Choroid plexus epithelial cell (primary cell): Measurements from ENCODE around the gene NELFB.

Experiments
- DNase-seq: peaks from one replicate; pipeline ENCODE4 v3.0.0-alpha.2; 2010; ENCODE audit warnings: low read depth
- H3K4me3 ChIP-seq: 2 replicates; pipeline ENCODE4 v1.5.1; 2011; ENCODE audit warnings: low read depth, mild to moderate bottlenecking, control low read depth, low read length, moderate library complexity
- TF ChIP-seq, protein P1 (sequence below): conservative IDR thresholded peaks from 2 replicates; pipeline ENCODE4 v1.5.1; 2011; ENCODE audit warnings: low read depth, mild to moderate bottlenecking, control low read depth, inconsistent platforms, low read length, moderate library complexity

The NELFB gene

DNA sequence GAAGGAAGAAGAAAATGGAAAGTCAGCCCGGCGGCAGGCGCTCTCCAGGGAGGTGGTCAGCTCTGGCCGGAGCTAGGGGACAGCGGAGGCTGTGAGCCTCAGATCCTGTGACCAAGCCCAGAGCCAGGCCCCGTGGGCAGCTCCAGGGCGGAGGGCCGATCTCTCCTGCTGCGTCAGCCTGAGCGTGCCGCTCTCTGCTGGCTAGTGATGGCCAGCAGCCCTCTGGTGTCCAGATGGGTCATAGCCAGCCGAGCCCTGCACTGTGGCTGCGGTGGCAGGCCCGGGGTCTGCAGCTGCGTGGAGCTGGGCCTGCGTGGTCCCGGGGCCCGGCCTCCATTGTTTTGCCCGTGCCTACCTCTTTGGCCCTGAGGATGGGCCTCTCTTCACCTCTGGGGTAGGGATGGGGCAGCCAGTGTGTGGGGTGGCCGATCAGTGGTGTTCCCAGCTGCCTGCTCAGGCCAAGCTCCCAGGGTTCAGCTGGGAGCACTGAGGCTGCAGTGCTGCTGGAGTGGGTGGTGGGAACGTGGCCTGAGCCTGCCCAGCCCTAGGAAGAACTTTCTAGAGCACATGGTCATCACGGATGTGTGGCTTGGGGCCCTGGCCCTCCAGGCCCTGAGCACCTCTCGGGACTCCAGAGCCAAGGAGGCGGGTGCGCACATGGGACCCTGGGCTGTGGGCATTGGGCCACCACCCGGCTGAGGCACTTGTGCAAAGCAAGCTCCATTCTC, 64.0 kb downstream of the NELFB start:
- DNase-seq, result no peak
- no peak overlapping the region for H3K4me3 ChIP-seq
- TF ChIP-seq, protein P1, sequence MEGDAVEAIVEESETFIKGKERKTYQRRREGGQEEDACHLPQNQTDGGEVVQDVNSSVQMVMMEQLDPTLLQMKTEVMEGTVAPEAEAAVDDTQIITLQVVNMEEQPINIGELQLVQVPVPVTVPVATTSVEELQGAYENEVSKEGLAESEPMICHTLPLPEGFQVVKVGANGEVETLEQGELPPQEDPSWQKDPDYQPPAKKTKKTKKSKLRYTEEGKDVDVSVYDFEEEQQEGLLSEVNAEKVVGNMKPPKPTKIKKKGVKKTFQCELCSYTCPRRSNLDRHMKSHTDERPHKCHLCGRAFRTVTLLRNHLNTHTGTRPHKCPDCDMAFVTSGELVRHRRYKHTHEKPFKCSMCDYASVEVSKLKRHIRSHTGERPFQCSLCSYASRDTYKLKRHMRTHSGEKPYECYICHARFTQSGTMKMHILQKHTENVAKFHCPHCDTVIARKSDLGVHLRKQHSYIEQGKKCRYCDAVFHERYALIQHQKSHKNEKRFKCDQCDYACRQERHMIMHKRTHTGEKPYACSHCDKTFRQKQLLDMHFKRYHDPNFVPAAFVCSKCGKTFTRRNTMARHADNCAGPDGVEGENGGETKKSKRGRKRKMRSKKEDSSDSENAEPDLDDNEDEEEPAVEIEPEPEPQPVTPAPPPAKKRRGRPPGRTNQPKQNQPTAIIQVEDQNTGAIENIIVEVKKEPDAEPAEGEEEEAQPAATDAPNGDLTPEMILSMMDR, result peak; percentile 17

DNA sequence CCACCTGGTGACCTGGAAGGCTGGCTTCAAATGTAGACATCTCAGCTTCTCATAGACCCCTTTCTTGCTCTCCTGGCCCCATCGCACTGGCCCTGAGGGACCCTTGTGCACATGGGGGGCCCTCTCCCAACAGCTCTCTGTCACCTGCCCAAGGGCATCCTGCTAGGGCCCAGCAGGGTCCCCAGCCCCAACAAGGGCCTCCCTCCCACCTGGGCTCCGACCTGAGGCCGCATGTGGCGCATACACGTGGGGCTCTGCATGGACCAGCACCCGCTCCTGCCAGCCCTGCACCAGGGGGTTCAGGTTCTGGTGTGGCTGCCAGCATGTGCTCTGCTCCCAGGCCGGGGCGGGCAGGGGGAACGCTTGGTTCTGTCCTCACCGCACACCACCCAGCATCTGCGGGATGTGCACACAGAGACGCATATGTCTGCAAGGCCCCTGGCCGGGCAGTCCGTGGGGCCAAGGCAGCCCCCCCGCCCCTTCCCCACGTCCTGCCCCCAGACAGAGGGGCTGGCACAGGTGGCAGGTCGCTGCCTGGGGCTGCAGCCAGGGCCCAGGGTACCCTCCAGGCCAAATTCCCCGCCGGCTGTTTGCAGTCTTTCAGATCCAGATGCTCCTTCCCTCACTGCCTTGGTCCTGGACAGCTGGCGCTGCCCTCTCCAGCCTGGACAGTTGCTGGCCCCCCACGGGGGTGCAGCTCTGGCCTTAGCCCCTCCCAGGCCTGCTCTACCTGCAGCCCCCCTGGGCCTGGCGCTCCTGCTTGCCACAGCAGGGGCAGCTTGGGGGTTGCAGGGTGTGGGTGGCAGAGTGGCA, 64.8 kb downstream of the NELFB start:
- TF ChIP-seq, protein P1, result no peak
- no peak for DNase-seq
- H3K4me3 ChIP-seq, result no peak overlapping the region

DNA sequence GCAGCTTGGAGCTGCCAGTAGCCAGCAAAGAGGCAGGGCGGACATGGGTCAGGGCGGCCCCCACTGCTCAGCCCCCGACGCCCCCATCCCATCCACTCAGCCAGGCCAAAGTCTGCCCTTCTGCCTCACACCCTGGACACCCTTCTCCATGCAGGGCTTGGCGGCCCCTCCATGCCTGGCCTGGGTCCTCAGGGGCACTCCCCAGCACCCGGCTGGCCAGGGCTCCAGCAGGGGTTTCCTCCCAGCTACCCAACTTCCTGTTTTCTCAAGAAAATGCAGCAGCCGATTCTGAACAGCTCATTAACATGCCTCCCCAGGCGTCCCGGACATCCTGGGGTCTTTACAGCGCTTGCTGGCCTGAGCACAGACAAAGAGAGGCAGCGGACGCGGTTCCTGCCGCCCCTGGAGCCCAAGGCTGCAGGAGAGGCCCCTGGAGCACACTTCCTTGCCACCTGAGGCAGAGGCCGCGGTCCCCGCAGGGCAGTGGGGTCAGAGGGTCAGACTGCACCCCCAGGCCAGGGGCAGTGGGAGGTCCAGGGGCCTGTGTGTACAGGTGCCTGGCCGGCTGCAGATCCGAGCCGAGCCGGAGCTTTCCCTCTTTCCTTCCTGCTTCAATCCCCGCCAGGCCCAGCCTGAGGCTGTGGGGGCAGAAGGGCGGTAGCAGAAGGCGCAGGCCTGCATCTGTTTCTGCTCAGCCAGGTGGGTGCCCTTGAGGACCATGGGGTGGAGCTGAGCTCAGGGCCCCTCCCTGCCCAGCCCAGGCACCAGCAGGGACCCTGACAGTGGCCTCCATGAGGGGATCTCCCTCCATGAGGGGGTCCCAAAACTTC, 65.6 kb downstream of the NELFB start:
- DNase-seq, result no peak
- TF ChIP-seq, protein P1, result no peak
- H3K4me3 ChIP-seq, result no peak overlapping the region

DNA sequence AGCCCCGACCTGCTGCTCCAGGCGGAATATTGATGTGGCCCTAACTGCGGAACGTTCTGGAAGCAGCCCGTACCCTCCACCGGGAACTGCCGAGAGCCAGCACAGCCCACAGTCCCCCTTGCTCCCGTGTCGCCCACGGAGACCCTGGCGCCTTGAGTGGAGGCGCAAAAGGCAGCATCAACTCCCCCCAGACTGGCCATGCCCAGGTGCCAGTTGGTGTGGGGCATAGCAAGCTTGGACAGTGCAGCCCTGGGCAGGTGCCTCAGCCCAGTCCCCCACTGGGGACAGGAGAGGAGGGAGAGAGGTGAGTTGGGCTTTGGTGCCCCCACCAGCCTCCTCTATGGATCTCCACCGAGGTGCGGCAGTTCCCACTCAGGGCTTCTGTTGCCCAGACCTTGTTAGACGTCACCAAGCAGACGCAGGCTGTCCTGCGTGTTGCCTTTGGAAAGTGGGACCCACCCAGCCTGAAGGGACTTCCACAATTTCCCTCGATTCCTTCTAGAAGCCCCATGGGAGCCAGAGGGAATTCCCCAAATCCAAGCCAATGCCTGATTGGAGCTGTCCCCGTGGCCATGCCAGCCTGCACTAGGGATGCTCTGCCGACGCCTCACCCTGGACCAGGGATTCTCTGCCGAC, 66.7 kb downstream of the NELFB start:
- TF ChIP-seq, protein P1, result no peak
- no peak overlapping the region for H3K4me3 ChIP-seq
- DNase-seq, result no peak
